HL-60 (cell line): ENCODE measurements around the gene ACTG1.

Experiments used
- DNase-seq, 2 experiments: peaks; one replicate each; pipeline ENCODE4 v3.0.0-alpha.2; 2010 to 2020; ENCODE audit warnings: low read depth in 1 of 2, low spot score in 1 of 2
- H3K27ac ChIP-seq: fragments of 250-450 bp; sonication (Bioruptor Pico); replicated peaks from 2 replicates; pipeline ENCODE4 v1.5.1; 2020; ENCODE audit warnings: mild to moderate bottlenecking, moderate library complexity
- H3K27me3 ChIP-seq: fragments of 250-450 bp; sonication (Bioruptor Pico); 2 replicates; pipeline ENCODE4 v1.5.1; 2021; ENCODE audit warnings: mild to moderate bottlenecking, moderate library complexity; ENCODE audit not compliant: insufficient read depth, poor library complexity, severe bottlenecking
- H3K4me3 ChIP-seq: replicated peaks from 2 replicates; pipeline ENCODE4 v1.5.1; 2011; ENCODE audit warnings: mild to moderate bottlenecking, control low read depth, low read length; ENCODE audit not compliant: insufficient read depth
- GABPA ChIP-seq: IDR thresholded peaks from 2 replicates; pipeline ENCODE4 v1.6.1; 2012; ENCODE audit warnings: low read depth
- POLR2AphosphoS5 ChIP-seq: IDR thresholded peaks from 2 replicates; pipeline ENCODE4 v1.6.1; 2012; ENCODE audit warnings: low read depth
- SPI1 ChIP-seq: IDR thresholded peaks from 2 replicates; pipeline ENCODE4 v1.6.1; 2012; ENCODE audit warnings: low read depth, mild to moderate bottlenecking, borderline replicate concordance
- TF ChIP-seq, protein P1 (sequence below): IDR thresholded peaks from one replicate; pipeline ENCODE4 v1.5.1; 2011; ENCODE audit warnings: low read length, control low read depth, inconsistent platforms; ENCODE audit not compliant: insufficient read depth
- TF ChIP-seq, protein P2 (sequence below): IDR thresholded peaks from 2 replicates; pipeline ENCODE4 v1.6.1; 2012; ENCODE audit warnings: low read depth; ENCODE audit not compliant: insufficient replicate concordance

ACTG1 gene

DNA sequence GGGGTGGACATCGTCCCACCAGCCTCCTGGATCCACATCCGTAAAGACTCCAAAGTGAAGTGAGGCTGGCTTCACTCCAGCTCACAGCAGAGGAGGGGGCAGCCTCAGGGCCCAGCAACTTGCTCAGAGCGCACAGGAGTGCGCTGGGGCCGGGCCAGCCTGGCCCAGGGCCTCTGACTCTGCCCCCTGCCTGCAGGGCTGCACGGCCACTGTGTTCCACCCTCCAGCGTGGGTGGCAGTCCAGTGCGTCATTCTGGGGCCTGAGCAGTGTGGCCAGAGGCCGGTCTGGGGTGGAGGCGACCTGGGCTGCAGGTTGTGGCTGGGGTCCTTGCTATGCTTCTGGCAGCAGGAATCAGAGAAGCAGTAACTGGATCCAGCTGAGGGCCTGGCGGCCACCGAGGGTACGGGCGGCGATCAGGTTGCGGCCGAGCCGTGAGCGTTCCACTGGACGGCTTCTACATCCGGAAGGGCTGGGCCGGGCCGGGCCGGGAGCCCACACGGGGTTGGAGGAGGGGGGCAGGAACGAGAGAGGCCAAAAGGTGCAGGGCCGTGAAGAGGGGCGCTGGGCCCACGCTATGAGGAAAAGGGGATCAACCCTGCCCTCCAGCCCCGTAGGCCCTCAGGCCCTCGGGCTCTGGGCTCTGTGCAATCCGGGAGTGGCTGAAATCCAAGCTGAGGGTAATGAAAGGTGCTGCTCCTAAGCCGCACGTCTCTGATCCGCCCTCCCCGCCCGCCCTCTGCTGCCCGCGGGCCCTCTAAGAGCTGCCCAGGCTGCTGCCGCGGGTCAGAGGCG, 15.2 kb upstream of the ACTG1 start, which contains the start of gene FSCN2:
TSS of gene FSCN2 (plus strand) at position 787 of the 793 bp plus-strand sequence. CDS start 155 bp downstream, outside the sequence.
- no peak for DNase-seq
- H3K27ac ChIP-seq, result no peak within 1 kb of the TSS
- no peaks in the 10 kb centered on the region for H3K27me3 ChIP-seq
- H3K4me3 ChIP-seq, result no peak within 1 kb of the TSS
- TF ChIP-seq POLR2AphosphoS5 (no peak), SPI1 (no peak), GABPA (no peak)
- TF ChIP-seq, protein P1, sequence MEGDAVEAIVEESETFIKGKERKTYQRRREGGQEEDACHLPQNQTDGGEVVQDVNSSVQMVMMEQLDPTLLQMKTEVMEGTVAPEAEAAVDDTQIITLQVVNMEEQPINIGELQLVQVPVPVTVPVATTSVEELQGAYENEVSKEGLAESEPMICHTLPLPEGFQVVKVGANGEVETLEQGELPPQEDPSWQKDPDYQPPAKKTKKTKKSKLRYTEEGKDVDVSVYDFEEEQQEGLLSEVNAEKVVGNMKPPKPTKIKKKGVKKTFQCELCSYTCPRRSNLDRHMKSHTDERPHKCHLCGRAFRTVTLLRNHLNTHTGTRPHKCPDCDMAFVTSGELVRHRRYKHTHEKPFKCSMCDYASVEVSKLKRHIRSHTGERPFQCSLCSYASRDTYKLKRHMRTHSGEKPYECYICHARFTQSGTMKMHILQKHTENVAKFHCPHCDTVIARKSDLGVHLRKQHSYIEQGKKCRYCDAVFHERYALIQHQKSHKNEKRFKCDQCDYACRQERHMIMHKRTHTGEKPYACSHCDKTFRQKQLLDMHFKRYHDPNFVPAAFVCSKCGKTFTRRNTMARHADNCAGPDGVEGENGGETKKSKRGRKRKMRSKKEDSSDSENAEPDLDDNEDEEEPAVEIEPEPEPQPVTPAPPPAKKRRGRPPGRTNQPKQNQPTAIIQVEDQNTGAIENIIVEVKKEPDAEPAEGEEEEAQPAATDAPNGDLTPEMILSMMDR, result no peak
- TF ChIP-seq, protein P2, sequence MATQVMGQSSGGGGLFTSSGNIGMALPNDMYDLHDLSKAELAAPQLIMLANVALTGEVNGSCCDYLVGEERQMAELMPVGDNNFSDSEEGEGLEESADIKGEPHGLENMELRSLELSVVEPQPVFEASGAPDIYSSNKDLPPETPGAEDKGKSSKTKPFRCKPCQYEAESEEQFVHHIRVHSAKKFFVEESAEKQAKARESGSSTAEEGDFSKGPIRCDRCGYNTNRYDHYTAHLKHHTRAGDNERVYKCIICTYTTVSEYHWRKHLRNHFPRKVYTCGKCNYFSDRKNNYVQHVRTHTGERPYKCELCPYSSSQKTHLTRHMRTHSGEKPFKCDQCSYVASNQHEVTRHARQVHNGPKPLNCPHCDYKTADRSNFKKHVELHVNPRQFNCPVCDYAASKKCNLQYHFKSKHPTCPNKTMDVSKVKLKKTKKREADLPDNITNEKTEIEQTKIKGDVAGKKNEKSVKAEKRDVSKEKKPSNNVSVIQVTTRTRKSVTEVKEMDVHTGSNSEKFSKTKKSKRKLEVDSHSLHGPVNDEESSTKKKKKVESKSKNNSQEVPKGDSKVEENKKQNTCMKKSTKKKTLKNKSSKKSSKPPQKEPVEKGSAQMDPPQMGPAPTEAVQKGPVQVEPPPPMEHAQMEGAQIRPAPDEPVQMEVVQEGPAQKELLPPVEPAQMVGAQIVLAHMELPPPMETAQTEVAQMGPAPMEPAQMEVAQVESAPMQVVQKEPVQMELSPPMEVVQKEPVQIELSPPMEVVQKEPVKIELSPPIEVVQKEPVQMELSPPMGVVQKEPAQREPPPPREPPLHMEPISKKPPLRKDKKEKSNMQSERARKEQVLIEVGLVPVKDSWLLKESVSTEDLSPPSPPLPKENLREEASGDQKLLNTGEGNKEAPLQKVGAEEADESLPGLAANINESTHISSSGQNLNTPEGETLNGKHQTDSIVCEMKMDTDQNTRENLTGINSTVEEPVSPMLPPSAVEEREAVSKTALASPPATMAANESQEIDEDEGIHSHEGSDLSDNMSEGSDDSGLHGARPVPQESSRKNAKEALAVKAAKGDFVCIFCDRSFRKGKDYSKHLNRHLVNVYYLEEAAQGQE, result no peak

DNA sequence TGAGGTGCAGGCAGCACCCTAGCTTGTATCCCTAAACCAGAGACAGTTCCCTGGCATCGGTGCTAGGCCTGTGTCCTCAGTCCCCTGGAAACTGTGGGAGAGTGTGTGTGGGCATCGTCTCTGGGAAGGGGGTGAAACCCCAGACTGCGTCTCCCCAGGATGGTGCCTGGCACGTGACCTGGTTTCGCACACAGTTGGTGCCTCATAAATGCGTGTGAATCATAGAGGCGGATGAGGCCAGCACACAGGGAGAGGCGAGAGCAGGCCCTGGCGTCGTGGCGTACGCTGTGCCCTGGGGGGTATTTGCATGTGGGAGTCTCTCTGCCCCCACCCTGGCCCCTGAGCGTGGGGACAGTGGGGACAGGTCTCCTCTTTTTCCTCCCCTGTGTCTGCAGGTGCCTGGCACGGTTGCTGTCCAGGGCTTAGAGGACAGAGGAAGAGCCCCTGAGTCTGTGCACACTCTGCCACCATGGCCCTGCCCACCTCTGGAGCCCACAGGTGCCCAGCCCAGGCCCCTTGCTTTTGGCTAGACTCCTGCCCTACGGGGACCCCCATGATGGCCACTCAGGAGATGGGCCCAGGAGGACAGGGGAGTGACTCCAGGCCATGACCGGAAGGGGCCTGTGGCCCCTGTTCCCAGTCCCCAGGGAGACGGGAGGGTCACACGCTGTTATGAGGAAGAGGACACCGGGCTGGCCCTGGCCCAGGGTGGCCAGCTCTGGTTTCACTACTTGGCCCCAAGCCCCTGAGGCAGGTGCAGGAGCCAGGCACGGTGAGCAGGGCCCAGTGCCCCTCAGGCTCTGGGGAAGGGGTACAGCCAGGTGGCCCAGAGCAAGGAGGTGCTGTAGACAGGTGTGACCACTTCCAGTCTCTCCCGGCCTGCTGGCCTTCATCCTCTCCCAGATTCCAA, 14.3 kb upstream of the ACTG1 start:
- Histone ChIP-seq H3K4me3 (no peak overlapping the region), H3K27ac (no peak overlapping the region), H3K27me3 (no peaks in the 10 kb centered on the region)
- no peak for DNase-seq
- TF ChIP-seq GABPA, result no peak
- TF ChIP-seq, protein P2, result no peak

DNA sequence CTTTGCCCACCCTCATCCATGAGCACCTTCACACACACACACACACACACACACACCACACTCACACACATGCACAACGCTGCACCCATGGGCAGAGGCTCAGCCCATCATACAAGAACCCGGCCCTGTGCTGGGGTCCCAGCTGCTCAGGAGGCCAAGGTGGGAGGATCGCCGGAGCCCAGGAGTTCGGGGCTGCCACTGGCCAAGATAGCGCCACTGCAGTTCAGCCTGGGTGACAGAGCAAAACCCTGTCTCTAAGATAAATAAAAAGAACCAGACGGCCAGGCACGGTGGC, 12.2 kb upstream of the ACTG1 start:
- TF ChIP-seq, protein P2, result no peak
- TF ChIP-seq, protein P1, result no peak
- TF ChIP-seq POLR2AphosphoS5, result no peak
- no peak for TF ChIP-seq GABPA
- no peak for TF ChIP-seq SPI1
- Histone ChIP-seq H3K4me3 (no peak overlapping the region), H3K27me3 (peaks cover 1% of the 10 kb centered on the region), H3K27ac (no peak overlapping the region)
- DNase-seq, result no peak
